Stimulated activated CD8-positive, alpha-beta memory T cell treated with anti-CD3 and anti-CD28 coated beads, Interleukin-15, amount 100 ng/mL, for 48 hours (primary cell): ENCODE measurements around the gene CYP2U1.
"Not testable (repeated sequence)": the region's sequence is repeated elsewhere in the genome, so short reads cannot be mapped to it uniquely, and the experiment has no call there.

Source experiments
- DNase-seq, 2 donors: peaks; one replicate each; pipeline ENCODE4 v3.0.0-alpha.2; 2020; ENCODE audit warnings: low read depth in 2 of 2

The CYP2U1 gene

DNA sequence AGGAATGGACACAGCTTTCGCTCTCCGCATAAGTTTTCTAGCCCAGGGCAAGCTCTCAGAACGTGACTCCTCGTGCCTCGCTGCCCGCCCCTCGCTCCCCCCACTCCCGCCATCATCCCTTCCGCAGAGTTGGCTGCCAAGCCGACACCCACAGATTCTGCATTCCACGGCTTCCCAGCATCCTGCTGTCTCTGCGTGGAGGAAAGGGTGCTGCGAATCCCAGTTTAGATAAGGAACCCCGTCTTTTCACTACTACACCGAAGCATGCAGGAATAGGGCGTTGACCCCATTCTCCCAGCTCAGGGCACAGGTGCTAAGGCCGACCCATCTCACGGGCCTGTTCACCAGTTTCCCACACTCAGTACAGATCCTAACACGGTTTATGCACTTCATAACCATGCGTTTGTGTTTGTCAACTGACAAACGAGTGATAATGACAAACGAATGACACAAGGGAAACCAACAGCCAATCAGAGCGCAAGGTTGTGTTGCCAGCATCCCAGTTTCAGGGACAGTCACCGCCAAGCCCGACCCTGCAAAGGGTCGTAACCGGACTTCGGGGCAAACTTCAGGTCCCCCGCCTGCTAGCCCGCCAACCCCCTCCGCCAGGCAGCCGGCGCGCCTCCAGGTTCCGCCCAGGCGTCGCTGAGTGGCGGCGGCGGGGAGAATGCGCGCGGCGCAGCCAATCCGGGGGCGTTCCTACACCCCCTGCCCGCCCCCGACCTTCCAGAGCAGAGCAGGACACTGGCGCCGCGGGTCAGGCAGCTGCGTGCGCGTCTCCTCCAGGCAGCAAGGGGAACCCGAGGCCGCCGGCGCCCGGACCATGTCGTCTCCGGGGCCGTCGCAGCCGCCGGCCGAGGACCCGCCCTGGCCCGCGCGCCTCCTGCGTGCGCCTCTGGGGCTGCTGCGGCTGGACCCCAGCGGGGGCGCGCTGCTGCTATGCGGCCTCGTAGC is at the start of gene CYP2U1:
CYP2U1 (plus strand) TSS at position 729 of the 954 bp plus-strand sequence; CDS start at position 824, 95 bp downstream.
- DNase-seq: peak; percentile 65 to 70

DNA sequence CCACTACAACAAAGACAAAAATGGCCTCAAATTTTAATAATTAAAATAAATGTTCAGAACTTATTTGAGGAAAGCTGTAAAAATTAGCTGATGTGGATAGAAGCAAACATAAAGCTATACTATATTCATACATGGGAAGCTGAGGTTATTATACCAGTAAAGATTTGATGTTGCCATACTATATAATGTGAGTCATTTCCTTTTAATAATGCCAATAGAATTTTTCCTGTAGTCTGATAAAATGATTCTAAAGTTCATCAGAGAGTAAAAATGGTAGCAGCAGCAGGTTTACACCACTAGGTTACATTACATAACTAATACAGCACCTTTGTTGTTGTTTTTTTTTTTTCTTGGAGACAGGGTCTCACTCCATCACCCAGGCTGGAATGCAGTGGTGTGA is 45.5 kb upstream of the CYP2U1 start:
- no peak for DNase-seq

DNA sequence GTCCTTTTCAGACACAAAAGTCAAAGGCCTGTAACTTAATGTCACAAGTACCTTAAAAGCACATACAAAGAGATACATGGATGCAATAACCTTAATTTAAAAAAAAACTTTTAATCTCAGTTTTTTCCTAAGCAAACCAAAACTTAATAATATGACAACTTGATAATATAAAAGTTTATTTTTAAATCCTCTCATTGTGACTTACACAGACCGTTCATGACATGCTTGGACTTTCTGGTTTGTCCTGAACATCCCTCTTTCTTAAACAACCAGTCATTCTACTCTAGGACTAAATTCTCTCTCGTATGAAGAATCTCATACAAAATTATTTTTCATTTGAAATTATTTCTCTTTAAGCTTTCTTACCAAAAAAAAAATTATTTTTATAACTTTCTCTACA is 43.1 kb upstream of the CYP2U1 start:
- DNase-seq: no peak

DNA sequence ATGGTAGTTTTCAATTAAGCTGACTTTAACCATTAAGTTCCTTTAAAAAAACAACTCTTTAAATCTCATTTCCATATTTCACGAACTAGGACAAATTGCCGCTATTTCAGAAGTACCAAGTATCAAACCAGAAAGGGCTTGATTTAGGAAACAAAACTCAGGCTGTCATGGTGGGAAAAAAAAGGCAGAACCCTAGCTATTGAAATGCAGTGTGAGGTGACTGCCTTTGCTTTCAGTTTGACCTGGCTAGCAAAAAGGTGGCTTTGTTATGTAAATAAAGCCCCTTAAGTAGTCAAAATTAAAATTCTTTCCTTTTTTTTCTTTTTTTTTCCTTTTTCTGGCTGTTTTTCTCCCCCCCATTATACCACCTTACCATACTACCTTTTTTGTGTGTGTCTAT is 40.6 kb upstream of the CYP2U1 start:
- DNase-seq: no peak

DNA sequence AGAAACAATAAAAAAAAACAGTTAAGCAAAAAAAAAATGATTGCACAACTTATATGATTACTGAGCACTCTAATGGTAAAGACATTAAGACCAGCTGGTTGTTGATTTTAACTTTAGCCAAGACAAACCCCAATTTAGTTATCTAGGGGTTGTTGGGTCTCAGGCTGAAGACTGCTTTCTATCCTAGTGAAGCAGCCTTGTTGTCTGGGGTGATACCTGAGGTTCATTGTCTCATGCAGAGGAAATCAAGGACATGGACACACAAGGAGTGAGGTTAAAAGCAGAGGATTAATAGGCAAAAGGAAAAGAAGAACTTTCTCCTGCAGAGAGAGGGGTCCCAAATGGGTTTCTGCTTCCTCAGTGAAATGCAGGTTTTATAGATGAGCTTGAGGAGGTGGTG is 40.0 kb upstream of the CYP2U1 start:
- DNase-seq: no peak

DNA sequence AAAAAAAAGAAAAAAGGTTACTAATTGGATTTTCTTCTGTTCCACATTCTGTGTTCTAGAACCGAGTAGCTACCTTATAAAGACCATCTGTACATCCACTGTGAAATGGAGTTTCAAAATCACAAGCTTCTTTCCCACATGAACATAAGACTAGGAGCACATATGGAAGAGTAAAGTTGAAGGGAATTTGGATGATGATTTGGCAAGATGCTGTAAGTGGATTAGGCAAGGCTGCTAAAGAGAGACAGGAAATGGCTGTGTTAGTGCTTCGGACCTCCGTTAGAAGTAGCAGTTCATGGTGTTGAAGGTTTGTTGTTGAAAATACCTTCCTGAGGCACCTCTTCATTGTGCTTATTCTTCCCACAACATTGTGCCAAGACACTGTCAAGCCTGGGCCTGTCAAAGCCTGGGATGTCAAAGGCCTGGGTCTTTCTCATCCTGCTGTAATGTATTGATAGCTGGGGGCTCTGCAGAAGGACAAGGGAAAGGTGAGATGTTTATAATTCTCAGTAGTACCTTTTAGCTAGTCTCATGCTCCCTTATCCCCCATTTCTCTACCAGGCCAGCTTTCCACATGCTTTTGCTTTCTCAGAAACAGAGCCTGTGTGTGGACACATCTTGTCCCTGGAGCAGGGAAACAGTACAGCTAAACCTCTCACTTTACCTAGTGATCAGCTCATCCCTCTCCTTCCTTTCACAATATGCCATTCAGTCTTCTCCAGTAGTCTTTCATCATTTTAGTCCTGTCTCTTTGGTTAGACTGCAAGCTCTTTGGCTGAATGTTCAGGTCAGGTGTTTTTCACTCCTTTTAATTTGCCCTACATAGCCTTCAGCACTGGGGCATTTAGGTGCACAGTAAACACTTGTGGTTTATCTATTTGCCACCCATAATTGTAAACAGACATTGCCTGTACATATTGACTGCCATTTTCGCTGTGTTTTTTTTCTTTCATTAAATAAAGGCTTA is 37.9 kb upstream of the CYP2U1 start:
- no peak for DNase-seq

DNA sequence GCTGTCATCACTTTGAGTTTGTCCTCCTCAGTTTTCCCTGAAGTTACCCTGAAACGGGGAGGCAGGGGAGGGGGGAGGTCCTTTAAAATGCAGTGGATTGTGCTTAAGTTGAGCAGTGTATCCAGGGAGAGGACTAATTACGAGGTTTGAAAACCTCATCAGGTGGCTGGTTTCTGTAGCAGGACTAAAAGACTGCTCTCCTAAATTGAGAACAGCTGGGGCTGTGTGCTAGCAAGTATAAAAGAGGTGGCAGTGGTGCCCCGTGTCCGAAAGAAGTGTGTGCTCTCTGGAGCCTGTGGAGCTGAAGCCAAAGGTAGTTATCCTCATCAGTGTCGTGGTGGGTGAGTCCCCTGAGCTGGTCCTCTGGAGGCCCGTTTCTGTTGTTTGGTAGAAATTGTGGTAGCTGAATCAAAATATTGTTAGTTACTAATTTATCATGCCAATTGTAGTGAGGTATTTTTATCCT is 37.2 kb upstream of the CYP2U1 start:
- DNase-seq: no peak

DNA sequence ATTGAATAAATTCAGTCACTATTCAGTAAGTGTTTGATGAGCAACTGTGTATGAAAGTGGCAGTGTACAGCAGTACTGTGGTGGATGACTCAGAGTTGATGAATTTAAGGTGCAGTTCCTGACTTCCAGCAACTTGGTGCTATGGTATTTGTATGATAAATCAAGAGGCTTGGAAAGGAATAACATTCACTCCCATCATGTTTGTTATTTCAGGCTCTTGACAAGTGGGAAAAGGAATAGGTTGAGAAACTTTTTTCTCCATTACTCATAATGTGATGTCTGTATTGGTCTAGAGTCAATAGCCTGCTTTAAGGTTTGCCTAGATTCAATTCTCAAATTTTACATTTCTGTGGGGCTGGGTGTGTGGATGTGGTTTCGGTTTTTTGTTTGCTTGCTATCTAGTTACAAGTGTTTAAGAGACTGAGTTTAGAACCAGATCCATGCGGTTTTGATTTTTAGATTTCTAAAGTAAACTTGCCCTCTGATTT is 35.1 kb upstream of the CYP2U1 start:
- no peak for DNase-seq

DNA sequence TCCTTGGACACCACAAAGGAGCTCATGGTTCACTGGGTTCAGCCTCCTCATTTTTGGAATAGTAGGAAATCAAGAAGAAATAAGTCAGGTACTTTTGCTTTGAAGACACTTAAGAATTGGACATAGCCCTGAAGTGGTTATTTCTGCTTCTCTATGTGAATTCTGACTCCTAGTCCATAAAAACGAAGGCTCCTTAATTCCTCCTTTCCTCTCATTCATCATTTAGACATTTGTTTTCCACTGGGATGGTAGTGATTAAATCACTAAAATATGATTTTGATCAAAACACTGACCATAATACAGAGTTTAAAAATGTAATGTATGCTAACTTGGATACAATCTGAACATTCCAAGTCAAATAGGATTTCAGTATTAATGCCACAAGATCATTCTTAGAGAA is 34.7 kb upstream of the CYP2U1 start:
- DNase-seq: no peak

DNA sequence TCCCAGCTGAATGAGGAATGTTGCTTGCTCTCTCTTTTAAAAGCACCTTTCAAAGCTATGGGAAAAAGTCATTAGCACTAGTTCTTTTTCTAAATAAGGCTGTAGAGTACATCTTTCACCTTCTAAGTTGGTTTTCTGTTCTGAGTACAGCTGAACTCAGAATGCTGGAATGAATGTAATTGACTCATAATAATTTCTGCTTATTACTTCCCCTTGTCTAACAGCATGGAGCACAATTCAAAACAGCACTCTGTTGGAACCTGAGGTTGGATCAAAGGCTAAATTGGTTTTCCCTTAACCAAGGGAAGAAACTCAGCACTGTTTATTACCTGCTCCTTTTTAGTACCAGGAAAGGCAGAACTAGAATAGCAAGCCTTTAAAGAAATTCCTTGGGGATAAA is 33.5 kb upstream of the CYP2U1 start:
- no peak for DNase-seq

DNA sequence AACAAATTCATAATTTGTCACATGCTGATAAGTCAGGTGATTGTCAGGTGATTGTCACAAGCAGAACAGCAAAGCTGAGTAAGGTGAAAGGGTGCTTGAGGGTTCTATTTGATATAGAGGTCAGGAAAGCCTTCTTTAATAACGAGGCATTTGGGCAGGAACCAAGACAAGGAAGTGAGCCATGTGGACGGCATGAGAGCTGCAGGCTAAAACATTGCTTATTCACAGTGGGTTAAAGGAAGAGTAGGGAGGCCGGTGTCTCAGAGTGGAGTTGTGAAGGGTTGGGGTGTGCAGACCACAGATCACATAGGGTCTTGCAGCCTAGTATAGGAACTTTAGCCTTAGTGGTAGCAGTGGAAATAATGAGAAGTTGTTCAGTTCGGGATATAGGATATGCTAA is 31.3 kb upstream of the CYP2U1 start:
- no peak for DNase-seq

DNA sequence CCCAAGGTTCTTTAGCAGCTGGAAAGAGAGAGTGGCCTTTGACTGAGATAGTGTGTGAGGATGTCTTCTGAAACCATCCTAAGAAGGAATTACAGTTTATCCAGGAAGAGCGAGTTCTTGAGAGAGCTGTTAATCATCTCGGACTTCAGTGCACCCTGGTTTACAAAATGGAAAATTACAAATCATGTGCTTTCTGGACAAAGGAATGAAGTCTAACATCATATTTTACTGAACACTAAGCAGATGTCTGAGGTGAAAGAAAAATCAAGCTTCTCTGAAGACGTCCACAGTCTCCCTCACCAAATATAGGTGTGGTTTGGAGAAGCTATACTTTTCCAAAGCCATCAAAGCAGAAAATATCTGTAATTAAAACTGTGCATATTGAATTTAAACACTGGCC is 30.8 kb upstream of the CYP2U1 start:
- DNase-seq: no peak

DNA sequence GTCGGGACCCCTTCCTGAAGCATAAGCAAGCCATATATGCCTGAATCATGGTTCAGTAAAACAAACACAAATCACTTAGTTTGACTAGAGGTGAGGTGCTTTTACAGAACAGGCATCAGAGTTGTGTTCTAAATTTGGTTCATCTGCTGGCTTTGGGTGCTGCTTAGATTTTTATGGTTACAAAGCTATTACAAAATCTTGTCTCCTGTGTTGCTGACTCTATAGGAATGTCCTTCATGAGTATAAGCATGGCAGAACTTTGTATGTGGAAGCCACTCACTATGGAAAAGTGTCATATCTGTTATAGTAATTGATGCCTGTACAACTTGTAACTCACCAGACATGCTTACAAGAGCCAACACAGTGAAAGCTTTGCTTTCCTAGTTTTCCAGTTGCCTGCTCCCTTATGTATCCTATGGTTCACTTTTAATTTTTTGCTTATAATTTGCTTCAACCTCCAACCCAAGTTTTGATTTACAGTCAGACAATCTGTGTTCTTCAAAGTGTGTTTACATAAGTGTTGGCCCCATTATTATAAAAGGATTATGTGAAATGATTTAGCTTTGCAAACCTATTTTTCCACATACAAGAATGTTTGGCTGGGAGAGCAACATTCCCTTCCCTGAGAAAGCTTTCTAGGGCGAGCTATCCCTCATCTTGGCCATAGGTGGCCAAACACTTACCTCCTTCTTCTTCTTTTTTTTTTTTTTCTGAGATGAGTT is 30.0 kb upstream of the CYP2U1 start:
- DNase-seq: no peak

DNA sequence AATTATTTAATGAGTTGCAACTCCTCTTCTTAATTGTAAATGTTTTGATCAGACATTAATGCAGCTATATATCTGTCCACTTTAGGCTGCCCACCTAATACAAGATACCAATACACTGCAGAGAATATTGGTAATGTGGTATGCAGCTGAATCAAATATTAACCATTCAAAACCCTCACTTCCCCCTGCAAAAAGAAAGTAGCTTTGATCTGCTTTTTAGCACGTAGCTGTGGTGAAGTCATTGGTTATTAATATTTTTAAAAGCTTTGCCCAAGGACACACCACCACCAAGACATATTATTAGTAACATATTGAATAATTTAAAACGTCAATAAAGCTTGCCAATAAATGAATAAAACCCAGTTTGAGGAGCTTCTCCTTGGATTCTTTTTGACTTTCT is 28.6 kb upstream of the CYP2U1 start:
- no peak for DNase-seq

DNA sequence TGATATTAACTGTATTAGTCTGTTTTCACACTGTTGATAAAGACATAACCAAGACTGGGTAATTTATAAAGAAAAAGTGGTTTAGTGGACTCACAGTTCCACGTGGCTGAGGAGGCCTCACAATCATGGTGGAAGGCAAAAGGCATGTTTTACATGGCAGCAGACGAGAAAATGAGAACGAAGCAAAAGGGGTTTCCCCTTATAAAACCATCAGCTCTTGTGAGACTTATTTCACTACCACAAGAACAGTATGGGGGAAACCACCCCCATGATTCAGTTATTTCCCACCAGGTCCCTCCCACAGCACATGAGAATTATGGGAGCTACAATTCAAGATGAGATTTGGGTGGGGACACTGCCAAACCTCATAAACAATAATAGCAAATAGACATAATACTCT is 26.3 kb upstream of the CYP2U1 start:
- DNase-seq: not testable (repeated sequence)

DNA sequence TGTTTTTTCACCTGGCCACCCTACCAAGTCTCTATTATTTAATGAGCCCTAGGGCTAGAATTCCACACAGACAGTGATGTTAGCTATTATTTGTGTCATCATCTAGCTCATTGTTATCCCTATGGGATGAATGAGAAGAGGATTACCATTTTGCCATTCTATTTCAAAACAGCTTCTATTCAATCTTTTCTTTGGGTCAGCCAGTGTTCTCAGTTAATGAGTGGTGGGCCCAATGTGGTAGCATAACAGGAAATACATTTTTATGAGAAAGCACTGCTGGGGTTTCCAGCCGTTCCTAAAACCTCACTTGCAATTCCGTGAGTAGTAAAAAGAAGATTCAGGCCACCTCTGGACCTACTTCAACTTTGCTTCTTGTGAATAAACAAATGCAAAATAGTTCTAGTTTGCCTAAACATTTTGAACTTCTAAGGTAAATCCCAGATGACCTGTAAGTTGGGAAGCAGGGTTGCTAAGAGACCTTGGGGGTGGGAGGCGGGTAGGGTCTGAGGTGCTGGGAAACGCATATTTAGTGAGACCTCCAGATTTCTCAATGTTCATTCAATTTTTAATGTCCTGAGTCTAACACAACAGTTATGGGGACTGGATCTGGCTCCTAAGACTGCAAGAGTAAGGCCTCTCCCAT is 24.8 kb upstream of the CYP2U1 start:
- no peak for DNase-seq

DNA sequence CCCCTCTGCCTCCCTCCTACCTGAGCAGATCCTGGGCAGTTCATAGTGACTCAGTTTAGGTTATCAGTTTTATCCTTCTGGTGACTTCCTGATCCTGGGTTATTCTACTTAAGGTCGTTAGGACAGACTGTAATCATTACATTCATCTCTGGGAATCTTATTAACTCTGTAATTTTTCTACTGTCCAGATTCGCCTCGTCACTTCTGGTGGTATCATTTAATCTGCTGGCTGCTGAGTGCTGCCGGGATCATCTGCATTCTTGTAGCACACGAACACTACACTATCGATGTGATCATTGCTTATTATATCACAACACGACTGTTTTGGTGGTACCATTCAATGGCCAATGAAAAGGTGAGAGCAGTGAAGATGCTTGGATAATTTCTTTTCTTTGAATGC is 23.0 kb upstream of the CYP2U1 start:
- no peak for DNase-seq

DNA sequence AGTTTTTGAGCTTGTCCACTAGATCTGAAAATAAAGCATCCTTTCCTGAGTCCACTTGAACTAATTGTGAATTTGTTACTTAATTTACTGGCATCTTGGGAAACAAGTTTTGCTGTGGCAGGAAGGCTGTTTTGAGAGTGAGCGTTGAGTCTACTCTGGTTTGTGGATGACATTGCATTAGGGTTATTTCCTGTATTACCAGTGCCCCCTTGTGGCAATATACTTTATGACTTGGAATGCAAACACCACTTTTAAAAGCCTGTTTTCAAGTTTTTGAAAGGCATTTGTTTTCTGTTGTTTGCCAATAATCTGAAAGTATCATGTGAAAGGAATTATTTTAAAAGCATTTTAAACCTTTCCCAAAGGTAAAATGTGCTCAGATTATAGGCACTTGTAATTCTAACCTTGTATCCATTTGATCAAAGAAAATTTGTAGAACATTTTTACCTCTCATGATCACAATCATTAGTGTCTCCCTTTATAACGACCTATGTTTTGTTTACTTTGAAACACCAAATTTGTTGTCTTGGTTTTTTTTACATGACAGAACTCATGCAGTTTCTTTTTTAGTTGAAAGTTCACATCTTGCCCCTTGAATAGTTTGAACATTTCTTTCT is 18.0 kb upstream of the CYP2U1 start:
- peak in 1 of 2 donors; percentile 7 for DNase-seq

DNA sequence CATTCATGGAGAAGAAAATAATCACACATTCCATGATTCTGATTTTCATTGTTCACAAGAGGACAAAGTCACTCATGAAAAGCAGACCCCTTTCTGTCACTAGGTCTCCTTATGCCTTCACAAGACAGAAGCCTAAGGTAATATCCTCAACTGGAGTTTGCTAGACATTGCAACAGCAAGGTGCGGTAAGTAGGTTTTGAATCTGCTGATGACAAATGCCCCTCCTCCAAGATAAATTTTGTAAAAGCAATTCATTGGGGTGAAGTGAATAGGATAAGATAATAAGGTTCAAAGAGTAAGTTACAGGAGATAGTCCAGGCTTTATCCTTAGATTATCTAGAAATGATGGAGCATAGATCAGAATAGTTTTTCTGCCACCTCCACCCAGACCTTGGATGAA is 16.1 kb upstream of the CYP2U1 start:
- DNase-seq: no peak

DNA sequence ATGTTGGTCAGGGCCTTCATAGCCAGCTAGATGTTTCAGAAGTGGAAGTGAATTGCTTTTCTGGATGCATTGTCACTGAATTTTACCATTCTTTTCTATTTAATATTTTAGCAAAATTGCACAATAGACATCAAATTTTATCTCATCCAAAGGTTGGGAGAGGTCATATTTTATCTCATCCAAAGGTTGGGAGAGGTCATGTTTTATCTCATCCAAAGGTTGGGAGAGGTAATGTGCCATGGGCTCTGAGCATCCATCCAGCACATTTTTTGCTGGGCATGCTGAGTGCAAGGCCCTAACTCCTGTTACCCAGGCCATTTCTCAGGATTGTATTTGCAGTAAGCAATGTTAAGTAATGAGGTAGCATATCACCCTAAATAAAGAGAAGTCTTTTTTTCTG is 14.7 kb upstream of the CYP2U1 start:
- no peak for DNase-seq

DNA sequence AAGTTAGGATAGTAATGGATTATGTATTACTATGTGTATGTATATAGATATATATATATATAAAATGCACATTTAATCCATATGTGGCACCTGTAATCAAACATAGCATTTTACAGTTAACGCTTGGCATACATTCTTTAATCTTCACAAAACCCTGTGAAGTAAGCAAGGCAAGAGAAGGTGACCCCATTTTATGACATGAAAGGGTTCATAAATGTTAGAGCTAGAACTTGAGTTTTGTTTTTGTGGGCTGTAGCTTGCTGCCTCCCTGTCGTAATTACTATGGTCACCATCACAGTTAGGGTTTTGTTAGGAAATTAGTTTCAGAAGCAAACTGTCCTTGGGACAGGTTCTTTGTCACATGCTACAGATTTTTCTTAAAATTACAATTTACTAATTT is 13.8 kb upstream of the CYP2U1 start:
- DNase-seq: no peak
